ENCODE data around the gene MPC2.

MPC2 gene

GRCh38 chr1:167933788-167934187, 3.1 kb downstream of the MPC2 start:
- TF ChIP-seq, protein P1, sequence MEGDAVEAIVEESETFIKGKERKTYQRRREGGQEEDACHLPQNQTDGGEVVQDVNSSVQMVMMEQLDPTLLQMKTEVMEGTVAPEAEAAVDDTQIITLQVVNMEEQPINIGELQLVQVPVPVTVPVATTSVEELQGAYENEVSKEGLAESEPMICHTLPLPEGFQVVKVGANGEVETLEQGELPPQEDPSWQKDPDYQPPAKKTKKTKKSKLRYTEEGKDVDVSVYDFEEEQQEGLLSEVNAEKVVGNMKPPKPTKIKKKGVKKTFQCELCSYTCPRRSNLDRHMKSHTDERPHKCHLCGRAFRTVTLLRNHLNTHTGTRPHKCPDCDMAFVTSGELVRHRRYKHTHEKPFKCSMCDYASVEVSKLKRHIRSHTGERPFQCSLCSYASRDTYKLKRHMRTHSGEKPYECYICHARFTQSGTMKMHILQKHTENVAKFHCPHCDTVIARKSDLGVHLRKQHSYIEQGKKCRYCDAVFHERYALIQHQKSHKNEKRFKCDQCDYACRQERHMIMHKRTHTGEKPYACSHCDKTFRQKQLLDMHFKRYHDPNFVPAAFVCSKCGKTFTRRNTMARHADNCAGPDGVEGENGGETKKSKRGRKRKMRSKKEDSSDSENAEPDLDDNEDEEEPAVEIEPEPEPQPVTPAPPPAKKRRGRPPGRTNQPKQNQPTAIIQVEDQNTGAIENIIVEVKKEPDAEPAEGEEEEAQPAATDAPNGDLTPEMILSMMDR (IDR thresholded peaks at IDR 0.05), result no peak

DNA sequence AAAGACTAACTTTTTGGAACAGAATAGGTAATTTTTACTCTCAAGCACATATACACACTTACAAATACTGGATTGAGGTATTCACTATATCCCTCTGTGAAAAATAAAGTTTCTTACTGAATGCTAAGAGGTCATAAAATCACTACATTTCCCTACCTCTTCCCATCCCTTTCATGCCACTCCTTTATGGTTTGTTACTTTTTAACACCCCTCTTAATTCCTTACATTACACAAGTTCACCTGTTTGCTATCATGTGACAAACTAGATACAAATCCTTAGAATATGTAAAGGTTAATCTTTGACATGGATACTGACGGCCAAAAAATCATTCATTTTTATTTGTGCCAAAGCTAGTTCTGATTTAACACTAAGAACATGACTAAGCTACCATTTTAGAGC, 7.1 kb downstream of the MPC2 start:
- TF ChIP-seq, protein P1 (IDR thresholded peaks at IDR 0.05), result no peak

- TF ChIP-seq, protein P1 (IDR thresholded peaks at IDR 0.05), result no peak
Measured at GRCh38 chr1:167928457-167928852, 8.4 kb downstream of the MPC2 start.

DNA sequence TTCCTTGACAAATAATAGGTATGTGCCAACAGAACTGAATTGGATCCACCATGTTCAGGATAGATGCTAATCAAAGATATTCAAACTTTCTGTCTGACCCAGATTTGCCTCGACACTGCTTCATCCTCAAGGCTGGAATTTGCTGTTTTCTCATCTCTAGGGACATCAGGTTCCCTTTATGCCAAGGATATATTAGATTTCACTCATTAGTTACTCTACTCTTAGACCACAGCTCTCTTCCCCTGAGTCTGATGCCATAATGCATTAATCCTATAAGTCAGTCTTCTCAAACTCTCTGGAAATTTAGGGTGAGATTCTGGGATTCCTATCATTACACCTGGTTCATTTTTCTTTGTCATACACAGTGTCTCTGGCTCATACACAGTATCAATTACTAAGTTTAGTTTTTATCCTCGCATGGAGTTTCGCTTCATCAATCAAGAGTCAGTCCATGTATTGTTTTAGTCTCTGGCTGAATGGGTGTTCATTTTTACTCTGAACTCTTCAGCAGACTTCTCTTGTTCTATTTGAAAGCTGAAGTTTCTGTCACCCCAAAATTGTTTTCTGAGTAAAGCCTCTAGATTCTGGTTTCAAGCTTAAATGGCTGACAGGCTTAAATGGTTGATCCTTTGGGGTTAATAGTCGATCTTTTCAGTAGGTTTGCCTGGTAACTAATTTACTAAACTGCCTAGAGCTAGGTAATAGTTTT, 9.7 kb downstream of the MPC2 start:
- TF ChIP-seq, protein P1 (IDR thresholded peaks at IDR 0.05), result no peak

GRCh38 chr1:167926486-167926997, 10.3 kb downstream of the MPC2 start:
- TF ChIP-seq, protein P1 (IDR thresholded peaks at IDR 0.05), result peak; percentile 77

- TF ChIP-seq, protein P1 (IDR thresholded peaks at IDR 0.05), result no peak
Measured at GRCh38 chr1:167924543-167925231, 12.2 kb downstream of the MPC2 start.

DNA sequence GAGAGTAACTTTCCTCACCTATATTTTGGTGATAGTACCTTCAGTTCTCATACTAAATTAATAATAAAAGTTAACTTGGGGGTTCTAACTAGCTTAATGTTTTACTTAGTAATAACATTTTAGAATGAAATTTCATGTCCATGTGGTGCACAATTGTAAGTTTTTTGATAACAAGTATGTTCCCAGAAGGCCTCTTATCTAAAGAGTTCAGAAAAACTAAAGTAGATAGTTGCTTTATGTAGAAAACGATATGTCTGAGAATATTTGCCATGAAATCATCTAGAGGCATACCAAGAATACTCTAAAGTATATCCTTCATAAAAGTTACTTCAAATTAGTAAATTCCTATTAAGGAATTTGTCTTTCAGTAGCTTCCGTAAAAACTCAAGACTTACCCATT, 12.8 kb downstream of the MPC2 start:
- TF ChIP-seq, protein P1 (IDR thresholded peaks at IDR 0.05), result no peak

All from LNCAP (cell line).